HepG2 (cell line): ENCODE measurements around the gene SPTB. TPM values are rescaled to one million over a fixed set of nuclear protein-coding genes. Genes with fewer than 3 reads are reported as not detected.

Experiments
- ATAC-seq: fragments of 200-7000 bp; cut with Tn5 transposase; 3 replicates; pipeline ENCODE4 v1.9.1; 2020; ENCODE audit warnings: mild to moderate bottlenecking, moderate library complexity
- BruUV-seq: library from RNA; stranded (reverse); fragments of 400-500 nt; replicated peaks from 2 replicates; lab custom pipeline; 2021; lab: Mats Ljungman, UMichigan
- CTCF ChIA-PET: fragments of 300-600 bp; formaldehyde crosslinking; extraction: SDS; loops from one replicate; lab custom pipeline; 2021; ENCODE audit warnings: low total read pairs, inconsistent platforms, low intra/inter-chr PET ratio; lab: Yijun Ruan, JAX
- POLR2A ChIA-PET: fragments of 350-600 bp; sonication (Branson Sonifier 250); formaldehyde crosslinking; loops from one replicate; lab custom pipeline; 2020; ENCODE audit warnings: antibody characterized with exemption, inconsistent platforms; lab: Yijun Ruan, JAX
- DNase-seq: peaks from one replicate; pipeline ENCODE4 v3.0.0-alpha.2; 2015; ENCODE audit warnings: low spot score
- FAIRE-seq: peaks from 3 replicates; lab custom pipeline; 2011; peaks lifted over from hg19 to GRCh38; lab: Jason Lieb, UNC
- H2AFZ ChIP-seq: one replicate; pipeline ENCODE4 v1.6.1; 2011; ENCODE audit warnings: low read length, inconsistent platforms
- H3K27ac ChIP-seq: fragments of 300-600 bp; 3 replicates; pipeline ENCODE4 v1.8.0; 2011; ENCODE audit warnings: mixed run types, mild to moderate bottlenecking, mixed read lengths, low read length, inconsistent platforms; ENCODE audit not compliant: insufficient read depth; ENCODE audit errors: extremely low read length
- H3K27me3 ChIP-seq, 2 experiments: fragments of 200-600 bp in 1 of 2; 2 replicates in 1 of 2; 3 replicates in 1 of 2; pipeline versions ENCODE4 v1.6.0 to v1.8.0; 2011; ENCODE audit warnings: low read length in 2 of 2, mild to moderate bottlenecking in 2 of 2, moderate library complexity in 2 of 2, inconsistent platforms in 1 of 2; ENCODE audit not compliant: insufficient read depth in 2 of 2, control insufficient read depth in 1 of 2
- H3K36me3 ChIP-seq, 2 experiments: fragments of 200-600 bp in 1 of 2; replicated peaks in 1 of 2; 2 replicates in 1 of 2; 3 replicates in 1 of 2; pipeline versions ENCODE4 v1.5.1 to v1.8.0; 2011; ENCODE audit warnings: low read length in 2 of 2, inconsistent platforms in 1 of 2; ENCODE audit not compliant: insufficient read depth in 2 of 2, control insufficient read depth in 1 of 2
- H3K4me1 ChIP-seq: 2 replicates; pipeline ENCODE4 v1.5.1; 2012; ENCODE audit warnings: low read length, inconsistent platforms; ENCODE audit not compliant: insufficient read depth
- H3K4me2 ChIP-seq: 2 replicates; pipeline ENCODE4 v1.6.0; 2011; ENCODE audit warnings: low read depth, low read length, inconsistent platforms
- H3K4me3 ChIP-seq, 3 experiments: fragments of 200-600 bp in 1 of 3; sonication (generic), shearing (Covaris generic) in 1 of 3; replicated peaks in 1 of 3; 2 replicates each; pipeline ENCODE4 v1.5.1; 2011 to 2016; ENCODE audit warnings: low read length in 3 of 3, inconsistent platforms in 2 of 3, low read depth in 2 of 3, mild to moderate bottlenecking in 2 of 3, control low read depth in 1 of 3, mixed read lengths in 1 of 3; ENCODE audit not compliant: insufficient read depth in 1 of 3
- H3K79me2 ChIP-seq: one replicate; pipeline ENCODE4 v1.6.1; 2011; ENCODE audit warnings: low read length, inconsistent platforms; ENCODE audit not compliant: insufficient read depth
- H3K9ac ChIP-seq: 2 replicates; pipeline ENCODE4 v1.6.0; 2011; ENCODE audit warnings: mild to moderate bottlenecking, low read depth, low read length, inconsistent platforms; ENCODE audit not compliant: insufficient read depth
- H3K9me3 ChIP-seq: 2 replicates; pipeline ENCODE4 v1.5.1; 2012; ENCODE audit warnings: mild to moderate bottlenecking, low read length
- H4K20me1 ChIP-seq: 2 replicates; pipeline ENCODE4 v1.6.0; 2011; ENCODE audit warnings: inconsistent platforms, mild to moderate bottlenecking, low read length, moderate library complexity; ENCODE audit not compliant: insufficient read depth
- ADNP ChIP-seq: sonication (generic); formaldehyde crosslinking; IDR thresholded peaks from 2 replicates; pipeline ENCODE4 v1.4.0; 2020; ENCODE audit warnings: missing genetic modification reagents
- CBX1 ChIP-seq: IDR thresholded peaks from one replicate; pipeline ENCODE4 v1.6.1; 2016; ENCODE audit warnings: antibody characterized with exemption, low read depth
- HOXA3 ChIP-seq: sonication (generic); formaldehyde crosslinking; IDR thresholded peaks from 2 replicates; pipeline ENCODE4 v1.5.0; 2020; ENCODE audit warnings: missing genetic modification reagents
- HOXD1 ChIP-seq: sonication (generic); formaldehyde crosslinking; IDR thresholded peaks from 2 replicates; pipeline ENCODE4 v1.5.0; 2020; ENCODE audit warnings: missing genetic modification reagents
- JUN ChIP-seq: sonication (generic); formaldehyde crosslinking; IDR thresholded peaks from 2 replicates; pipeline ENCODE4 v1.4.0; 2020; ENCODE audit warnings: mild to moderate bottlenecking, missing genetic modification reagents
- PRPF4 ChIP-seq: fragments of 200-400 bp; formaldehyde crosslinking; IDR thresholded peaks from 2 replicates; pipeline ENCODE4 v1.6.1; 2016; ENCODE audit warnings: low read length, low read depth; ENCODE audit not compliant: poor library complexity, severe bottlenecking
- SALL1 ChIP-seq: sonication (generic); formaldehyde crosslinking; IDR thresholded peaks from 2 replicates; pipeline ENCODE4 v1.8.0; 2022; ENCODE audit warnings: mild to moderate bottlenecking, missing genetic modification reagents
- SP1 ChIP-seq, 2 experiments: fragments of 450-650 bp in 1 of 2; sonication (generic) in 1 of 2; formaldehyde crosslinking in 1 of 2; IDR thresholded peaks; 2 replicates each; pipeline versions ENCODE4 v1.4.0 to v1.6.1; 2016 to 2020; ENCODE audit warnings: missing genetic modification reagents in 1 of 2
- TBP ChIP-seq: sonication (generic); formaldehyde crosslinking; IDR thresholded peaks from 2 replicates; pipeline ENCODE4 v1.5.0; 2020; ENCODE audit warnings: missing genetic modification reagents
- U2AF1 ChIP-seq: fragments of 200-400 bp; formaldehyde crosslinking; optimal IDR thresholded peaks from 2 replicates; pipeline ENCODE3; 2017; ENCODE audit warnings: mild to moderate bottlenecking, low read depth, low read length
- ZKSCAN5 ChIP-seq: sonication (generic); formaldehyde crosslinking; IDR thresholded peaks from 2 replicates; pipeline ENCODE4 v1.5.1; 2020; ENCODE audit warnings: mild to moderate bottlenecking, missing genetic modification reagents
- ZNF235 ChIP-seq: sonication (generic); formaldehyde crosslinking; IDR thresholded peaks from 2 replicates; pipeline ENCODE4 v1.8.1; 2023; ENCODE audit warnings: mild to moderate bottlenecking, missing genetic modification reagents, borderline replicate concordance
- ZNF460 ChIP-seq: sonication (generic); formaldehyde crosslinking; IDR thresholded peaks from 2 replicates; pipeline ENCODE4 v1.5.1; 2020; ENCODE audit warnings: missing genetic modification reagents, mild to moderate bottlenecking, borderline replicate concordance
- WGBS: methylation state at CpG from one replicate; pipeline ENCODE4 v1.1.6; 2017; ENCODE audit warnings: low lambda C conversion rate; 5-methylcytosine and 5-hydroxymethylcytosine counted together
- in situ Hi-C: cut with HindIII; loops from 2 replicates; pipeline ENCODE4 v1.10.0; 2017; ENCODE audit warnings: low pct_unique_long_range_greater_than_20kb; ENCODE audit not compliant: extremely low pct_ligation_motif_present
- intact Hi-C: fragments of 100-400 bp; cut with micrococcal nuclease; formaldehyde crosslinking; loops from one replicate; pipeline ENCODE4 v1.10.0; 2022; ENCODE audit not compliant: unreplicated experiment
- polyA plus RNA-seq, 8 experiments: library from polyadenylated mRNA; depleted of rRNA in 3 of 8; stranded (reverse) in 7 of 8; unstranded in 1 of 8; fragments of >200 nt; fragmentation: Illumina TruSeq in 4 of 8; extraction: Trizol in 4 of 8; gene quantifications; 2 replicates each; pipeline versions ENCODE4 v1.2.1 to v1.2.3, GENCODE V29; 2011 to 2016; ENCODE audit warnings: low read depth in 4 of 8, missing spikeins in 1 of 8, mixed read lengths in 1 of 8; ENCODE audit not compliant: insufficient read depth in 1 of 8
- total RNA-seq, 5 experiments: library from RNA; depleted of rRNA; stranded (reverse); fragments of >200 nt; fragmentation: Illumina TruSeq; extraction: Trizol; gene quantifications; 2 replicates each; pipeline ENCODE4 v1.2.3, GENCODE V29; 2016; ENCODE audit warnings: low read depth in 1 of 5
- TF ChIP-seq, protein P1 (sequence below): sonication (generic); formaldehyde crosslinking; IDR thresholded peaks from 2 replicates; pipeline ENCODE4 v1.5.0; 2020; ENCODE audit warnings: mild to moderate bottlenecking, missing genetic modification reagents
- TF ChIP-seq, protein P2 (sequence below): sonication (generic); formaldehyde crosslinking; conservative IDR thresholded peaks from 2 replicates; pipeline ENCODE4 v1.8.0; 2022; ENCODE audit warnings: low read depth, missing genetic modification reagents
- TF ChIP-seq, protein P3 (sequence below): sonication (generic); formaldehyde crosslinking; IDR thresholded peaks from 2 replicates; pipeline ENCODE4 v1.8.0; 2022; ENCODE audit warnings: missing genetic modification reagents, mild to moderate bottlenecking, inconsistent platforms, borderline replicate concordance

Gene SPTB
- total and polyA plus RNA-seq, 2 of the 13 experiments (the other 11 are each of a cell fraction or from before 2014, with no cell fraction given), result 0.01 to 0.02 TPM

DNA sequence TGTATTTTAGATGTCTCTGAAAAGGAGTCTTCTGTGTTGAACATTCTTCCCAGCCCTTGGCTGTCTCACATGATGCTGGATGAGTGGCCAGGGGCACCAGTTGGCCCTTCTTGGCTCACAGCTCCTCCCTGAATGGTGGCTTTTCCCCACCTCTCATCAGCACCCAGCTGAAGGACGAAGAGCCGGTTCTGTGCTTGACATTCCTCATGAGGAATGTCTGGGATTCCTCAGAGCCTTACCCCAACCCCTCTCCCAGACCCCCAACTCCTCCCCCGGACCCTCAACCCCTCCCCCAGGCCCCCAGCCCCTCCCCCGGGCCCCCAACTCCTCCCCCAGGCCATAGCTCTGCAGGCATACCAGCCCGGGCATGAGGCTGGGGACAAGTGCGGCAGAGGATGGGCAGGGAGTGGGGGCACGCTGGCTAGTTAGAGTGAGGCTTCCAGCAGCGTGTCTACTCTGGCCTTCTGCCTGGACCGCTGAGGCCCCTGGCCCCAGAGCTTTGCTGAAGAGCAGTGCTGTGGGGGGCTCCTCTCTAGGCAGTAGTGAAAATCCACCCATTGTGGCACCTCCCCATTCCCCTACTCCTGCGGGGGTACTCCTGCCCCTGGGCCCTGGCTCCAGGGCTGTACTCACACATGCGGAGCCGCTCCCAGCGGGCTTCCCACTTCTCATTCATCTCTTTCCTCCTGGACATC, 111.2 kb downstream of the SPTB start:
- Histone ChIP-seq H3K79me2 (no peaks in the 10 kb centered on the region), H3K36me3 (no peaks in the 10 kb centered on the region), H3K4me3 (no peak overlapping the region), H3K27me3 (peaks cover 4 to 23% of the 10 kb centered on the region in 2 experiments; a peak in 4 of 5 replicates), H3K4me2 (no peak overlapping the region), H3K9me3 (no peaks in the 10 kb centered on the region), H4K20me1 (no peaks in the 10 kb centered on the region), H3K27ac (no peak overlapping the region), H2AFZ (no peak overlapping the region), H3K9ac (no peak overlapping the region), H3K4me1 (peaks cover 20% of the 10 kb centered on the region)
- no TSS peak for BruUV-seq
- intact Hi-C loops (no loop called here), in situ Hi-C loops (no loop called here)
- no peak for ATAC-seq
- FAIRE-seq, result no peak
- 18% methylated on average over 8 of the region's 13 CpGs for WGBS
- CTCF ChIA-PET, result no interaction called here
- TF ChIP-seq SALL1 (no peak), SP1 (IDR thresholded peaks at IDR 0.05) (no peak), SP1 (CRISPR knock-in tag; IDR thresholded peaks at IDR 0.05) (no peak), ZNF460 (CRISPR knock-in tag) (no peak), CBX1 (no peak), ZKSCAN5 (no peak), TBP (no peak), PRPF4 (no peak), HOXD1 (CRISPR knock-in tag) (no peak), HOXA3 (CRISPR knock-in tag) (no peak), ADNP (CRISPR knock-in tag) (no peak), ZNF235 (CRISPR knock-in tag) (no peak), JUN (CRISPR knock-in tag) (no peak), U2AF1 (no peak)
- TF ChIP-seq, protein P1, sequence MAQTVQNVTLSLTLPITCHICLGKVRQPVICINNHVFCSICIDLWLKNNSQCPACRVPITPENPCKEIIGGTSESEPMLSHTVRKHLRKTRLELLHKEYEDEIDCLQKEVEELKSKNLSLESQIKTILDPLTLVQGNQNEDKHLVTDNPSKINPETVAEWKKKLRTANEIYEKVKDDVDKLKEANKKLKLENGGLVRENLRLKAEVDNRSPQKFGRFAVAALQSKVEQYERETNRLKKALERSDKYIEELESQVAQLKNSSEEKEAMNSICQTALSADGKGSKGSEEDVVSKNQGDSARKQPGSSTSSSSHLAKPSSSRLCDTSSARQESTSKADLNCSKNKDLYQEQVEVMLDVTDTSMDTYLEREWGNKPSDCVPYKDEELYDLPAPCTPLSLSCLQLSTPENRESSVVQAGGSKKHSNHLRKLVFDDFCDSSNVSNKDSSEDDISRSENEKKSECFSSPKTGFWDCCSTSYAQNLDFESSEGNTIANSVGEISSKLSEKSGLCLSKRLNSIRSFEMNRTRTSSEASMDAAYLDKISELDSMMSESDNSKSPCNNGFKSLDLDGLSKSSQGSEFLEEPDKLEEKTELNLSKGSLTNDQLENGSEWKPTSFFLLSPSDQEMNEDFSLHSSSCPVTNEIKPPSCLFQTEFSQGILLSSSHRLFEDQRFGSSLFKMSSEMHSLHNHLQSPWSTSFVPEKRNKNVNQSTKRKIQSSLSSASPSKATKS (CRISPR knock-in tag), result no peak
- TF ChIP-seq, protein P2, sequence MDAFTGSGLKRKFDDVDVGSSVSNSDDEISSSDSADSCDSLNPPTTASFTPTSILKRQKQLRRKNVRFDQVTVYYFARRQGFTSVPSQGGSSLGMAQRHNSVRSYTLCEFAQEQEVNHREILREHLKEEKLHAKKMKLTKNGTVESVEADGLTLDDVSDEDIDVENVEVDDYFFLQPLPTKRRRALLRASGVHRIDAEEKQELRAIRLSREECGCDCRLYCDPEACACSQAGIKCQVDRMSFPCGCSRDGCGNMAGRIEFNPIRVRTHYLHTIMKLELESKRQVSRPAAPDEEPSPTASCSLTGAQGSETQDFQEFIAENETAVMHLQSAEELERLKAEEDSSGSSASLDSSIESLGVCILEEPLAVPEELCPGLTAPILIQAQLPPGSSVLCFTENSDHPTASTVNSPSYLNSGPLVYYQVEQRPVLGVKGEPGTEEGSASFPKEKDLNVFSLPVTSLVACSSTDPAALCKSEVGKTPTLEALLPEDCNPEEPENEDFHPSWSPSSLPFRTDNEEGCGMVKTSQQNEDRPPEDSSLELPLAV, result no peak
- TF ChIP-seq, protein P3, sequence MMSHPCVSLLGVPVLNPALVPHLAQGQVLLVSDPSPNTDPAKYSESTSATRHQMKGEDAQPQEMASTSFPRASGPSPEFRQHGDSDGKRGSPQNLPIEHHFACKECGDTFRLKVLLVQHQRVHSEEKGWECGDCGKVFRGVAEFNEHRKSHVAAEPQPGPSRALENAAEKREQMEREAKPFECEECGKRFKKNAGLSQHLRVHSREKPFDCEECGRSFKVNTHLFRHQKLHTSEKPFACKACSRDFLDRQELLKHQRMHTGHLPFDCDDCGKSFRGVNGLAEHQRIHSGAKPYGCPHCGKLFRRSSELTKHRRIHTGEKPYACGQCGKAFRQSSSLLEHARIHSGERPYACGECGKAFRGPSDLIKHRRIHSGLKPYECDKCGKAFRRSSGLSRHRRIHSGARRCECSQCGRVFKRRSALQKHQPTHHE (CRISPR knock-in tag), result no peak
- no peak for DNase-seq
- POLR2A ChIA-PET, result no interaction called here
